ENCODE data around the gene ZNF827. TPM values are rescaled to one million over a fixed set of nuclear protein-coding genes. Genes with fewer than 3 reads are reported as not detected.

The ZNF827 gene
- total and polyA plus RNA-seq, 7 donors, result 1.8 to 37.7 (median 11.3) TPM

GRCh38 chr4:145716661-145717200, 221.9 kb downstream of the ZNF827 start:
- Histone ChIP-seq H3K36me3 (no peaks in the 10 kb centered on the region), H3K4me1 (no peaks in the 10 kb centered on the region), H3K27ac (no peak overlapping the region), H3K9me3 (peaks cover 0 to 3% (median 0%) of the 10 kb centered on the region in 4 donors), H3K27me3 (no peaks in the 10 kb centered on the region), H3K4me3 (no peak overlapping the region)
- intact Hi-C loops (cut with DNase I), result no loop called here
- DNase-seq, result no peak
- 70 to 81% methylated on average over 1 of the region's 1 CpG for WGBS, 2 donors
- TF ChIP-seq POLR2A (IDR thresholded peaks at IDR 0.05) (no peak), POLR2AphosphoS5 (IDR thresholded peaks at IDR 0.05) (no peak), EP300 (IDR thresholded peaks at IDR 0.05) (no peak)
- TF ChIP-seq, protein P1, sequence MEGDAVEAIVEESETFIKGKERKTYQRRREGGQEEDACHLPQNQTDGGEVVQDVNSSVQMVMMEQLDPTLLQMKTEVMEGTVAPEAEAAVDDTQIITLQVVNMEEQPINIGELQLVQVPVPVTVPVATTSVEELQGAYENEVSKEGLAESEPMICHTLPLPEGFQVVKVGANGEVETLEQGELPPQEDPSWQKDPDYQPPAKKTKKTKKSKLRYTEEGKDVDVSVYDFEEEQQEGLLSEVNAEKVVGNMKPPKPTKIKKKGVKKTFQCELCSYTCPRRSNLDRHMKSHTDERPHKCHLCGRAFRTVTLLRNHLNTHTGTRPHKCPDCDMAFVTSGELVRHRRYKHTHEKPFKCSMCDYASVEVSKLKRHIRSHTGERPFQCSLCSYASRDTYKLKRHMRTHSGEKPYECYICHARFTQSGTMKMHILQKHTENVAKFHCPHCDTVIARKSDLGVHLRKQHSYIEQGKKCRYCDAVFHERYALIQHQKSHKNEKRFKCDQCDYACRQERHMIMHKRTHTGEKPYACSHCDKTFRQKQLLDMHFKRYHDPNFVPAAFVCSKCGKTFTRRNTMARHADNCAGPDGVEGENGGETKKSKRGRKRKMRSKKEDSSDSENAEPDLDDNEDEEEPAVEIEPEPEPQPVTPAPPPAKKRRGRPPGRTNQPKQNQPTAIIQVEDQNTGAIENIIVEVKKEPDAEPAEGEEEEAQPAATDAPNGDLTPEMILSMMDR (IDR thresholded peaks at IDR 0.05), result no peak

GRCh38 chr4:145716200-145716599, 222.4 kb downstream of the ZNF827 start:
- Histone ChIP-seq H3K27ac (no peak overlapping the region), H3K4me1 (no peaks in the 10 kb centered on the region), H3K4me3 (no peak overlapping the region), H3K27me3 (no peaks in the 10 kb centered on the region), H3K9me3 (peaks cover 0 to 4% (median 0%) of the 10 kb centered on the region in 4 donors), H3K36me3 (no peaks in the 10 kb centered on the region)
- DNase-seq, result no peak
- 74 to 83% methylated on average over 3 of the region's 3 CpGs for WGBS, 2 donors
- TF ChIP-seq POLR2A (IDR thresholded peaks at IDR 0.05) (no peak), EP300 (IDR thresholded peaks at IDR 0.05) (no peak), POLR2AphosphoS5 (IDR thresholded peaks at IDR 0.05) (no peak)
- TF ChIP-seq, protein P1 (IDR thresholded peaks at IDR 0.05), result no peak
- intact Hi-C loops (cut with DNase I), result no loop called here

DNA sequence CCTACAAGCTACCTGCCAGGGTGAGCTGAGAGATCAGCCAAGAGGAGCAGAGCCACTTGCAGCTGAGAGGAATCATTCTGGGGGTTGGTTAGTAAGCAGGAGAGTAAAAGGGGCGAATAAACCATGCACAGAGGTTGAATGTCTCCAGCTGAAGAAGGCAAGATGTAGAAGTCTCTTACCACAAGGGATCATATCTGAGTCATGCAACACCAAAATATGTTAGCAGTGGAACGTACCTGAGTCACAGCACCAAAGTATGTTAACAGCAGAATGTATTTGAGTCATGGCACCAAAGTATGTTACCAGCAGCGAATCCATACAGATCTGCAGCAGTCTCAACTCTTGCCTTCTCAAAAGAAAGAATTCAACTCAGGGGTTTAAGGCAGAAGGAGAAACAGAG, 228.8 kb downstream of the ZNF827 start:
- Histone ChIP-seq H3K27ac (no peak overlapping the region), H3K4me3 (no peak overlapping the region), H3K9me3 (peaks cover 0 to 4% (median 0%) of the 10 kb centered on the region in 4 donors), H3K4me1 (no peaks in the 10 kb centered on the region), H3K27me3 (no peaks in the 10 kb centered on the region), H3K36me3 (no peaks in the 10 kb centered on the region)
- DNase-seq, result no peak
- TF ChIP-seq EP300 (IDR thresholded peaks at IDR 0.05) (no peak), POLR2AphosphoS5 (IDR thresholded peaks at IDR 0.05) (no peak)
- intact Hi-C loops (cut with DNase I), result no loop called here
- 71 to 83% methylated on average over 3 of the region's 3 CpGs for WGBS, 2 donors

- WGBS, 2 donors, result 15 to 67% methylated on average over 1 of the region's 1 CpG
- TF ChIP-seq, protein P1 (IDR thresholded peaks at IDR 0.05), result no peak
- TF ChIP-seq EP300 (IDR thresholded peaks at IDR 0.05) (no peak), POLR2A (IDR thresholded peaks at IDR 0.05) (no peak), POLR2AphosphoS5 (IDR thresholded peaks at IDR 0.05) (no peak)
- DNase-seq, result no peak
- peaks cover 0 to 4% (median 0%) of the 10 kb centered on the region in 4 donors for H3K9me3 ChIP-seq
- H3K27me3 ChIP-seq, result no peaks in the 10 kb centered on the region
- H3K4me3 ChIP-seq, result no peak overlapping the region
- H3K27ac ChIP-seq, result no peak overlapping the region
- H3K36me3 ChIP-seq, result no peaks in the 10 kb centered on the region
- intact Hi-C loops (cut with DNase I), result no loop called here
- no peaks in the 10 kb centered on the region for H3K4me1 ChIP-seq
These were observed 229.3 kb downstream of the ZNF827 start for GRCh38 chr4:145709336-145709735.

Small RNAs within 50 kb of the gene (small RNA-seq; reads per million reads assigned to genes)
- gene RF00019, result 0 reads per million in 3 donors

Other genes starting within 250 kb of the ZNF827 start
- 10 to 100 TPM; 16.9 to 51.5 (median 32.4) TPM for gene LSM6, start 236.9 kb upstream of the ZNF827 start, total RNA-seq
- 10 to 100 TPM; 71.9 to 78.9 (median 76.9) TPM for gene LSM6, start 236.9 kb upstream of the ZNF827 start, polyA plus RNA-seq